Fibroblast of mammary gland (primary cell): Measurements from ENCODE around the gene RABGAP1L.

Experiments used
- DNase-seq: peaks from one replicate; pipeline ENCODE4 v3.0.0-alpha.2; 2010; ENCODE audit warnings: low read depth
- H3K4me3 ChIP-seq: 2 replicates; pipeline ENCODE4 v1.5.1; 2011; ENCODE audit warnings: low read depth, mild to moderate bottlenecking, low read length, moderate library complexity; ENCODE audit not compliant: control insufficient read depth
- TF ChIP-seq, protein P1 (sequence below): conservative IDR thresholded peaks from 2 replicates; pipeline ENCODE4 v1.5.1; 2011; ENCODE audit warnings: low read depth, low read length, inconsistent platforms; ENCODE audit not compliant: control insufficient read depth, insufficient read depth

The RABGAP1L gene

DNA sequence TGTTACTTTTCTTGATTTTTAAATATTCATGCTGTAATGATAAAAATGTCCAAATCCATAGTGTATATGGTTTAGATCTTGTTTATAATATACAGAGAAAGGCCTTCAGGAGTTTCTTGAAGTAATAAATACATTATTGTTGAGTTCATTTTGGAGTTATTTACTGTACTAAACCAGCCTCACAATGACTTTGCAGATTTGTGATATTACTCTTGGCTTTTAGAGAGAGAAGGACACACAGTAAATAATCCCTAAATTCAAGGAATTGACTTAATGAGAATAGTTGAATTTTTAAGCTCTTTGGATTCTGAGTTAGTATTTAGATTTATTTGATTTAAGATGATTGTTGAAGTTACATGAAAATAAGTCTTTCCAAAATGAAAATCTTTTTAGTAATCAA is 38.9 kb downstream of the RABGAP1L start:
- TF ChIP-seq, protein P1, sequence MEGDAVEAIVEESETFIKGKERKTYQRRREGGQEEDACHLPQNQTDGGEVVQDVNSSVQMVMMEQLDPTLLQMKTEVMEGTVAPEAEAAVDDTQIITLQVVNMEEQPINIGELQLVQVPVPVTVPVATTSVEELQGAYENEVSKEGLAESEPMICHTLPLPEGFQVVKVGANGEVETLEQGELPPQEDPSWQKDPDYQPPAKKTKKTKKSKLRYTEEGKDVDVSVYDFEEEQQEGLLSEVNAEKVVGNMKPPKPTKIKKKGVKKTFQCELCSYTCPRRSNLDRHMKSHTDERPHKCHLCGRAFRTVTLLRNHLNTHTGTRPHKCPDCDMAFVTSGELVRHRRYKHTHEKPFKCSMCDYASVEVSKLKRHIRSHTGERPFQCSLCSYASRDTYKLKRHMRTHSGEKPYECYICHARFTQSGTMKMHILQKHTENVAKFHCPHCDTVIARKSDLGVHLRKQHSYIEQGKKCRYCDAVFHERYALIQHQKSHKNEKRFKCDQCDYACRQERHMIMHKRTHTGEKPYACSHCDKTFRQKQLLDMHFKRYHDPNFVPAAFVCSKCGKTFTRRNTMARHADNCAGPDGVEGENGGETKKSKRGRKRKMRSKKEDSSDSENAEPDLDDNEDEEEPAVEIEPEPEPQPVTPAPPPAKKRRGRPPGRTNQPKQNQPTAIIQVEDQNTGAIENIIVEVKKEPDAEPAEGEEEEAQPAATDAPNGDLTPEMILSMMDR = no peak
- DNase-seq = no peak
- no peak overlapping the region for H3K4me3 ChIP-seq

DNA sequence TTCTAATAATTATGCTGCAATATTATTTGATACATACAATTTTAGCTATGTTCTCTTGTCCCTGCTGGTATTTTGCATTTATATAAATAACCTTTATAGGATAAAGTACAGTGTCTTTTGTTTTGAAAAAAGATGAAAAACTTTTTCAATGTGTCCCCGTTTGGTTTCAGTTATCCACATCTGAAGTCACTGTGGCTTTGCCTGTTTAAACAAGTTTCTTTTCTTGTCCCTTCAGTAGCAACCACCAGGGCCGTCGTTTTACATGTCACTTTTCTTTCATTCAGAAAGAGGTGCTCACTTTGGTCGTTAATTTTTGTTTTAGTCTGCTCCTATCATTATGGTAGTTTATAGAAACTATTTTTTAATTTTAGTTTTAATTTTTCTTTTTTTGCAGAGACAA is 41.4 kb downstream of the RABGAP1L start:
- TF ChIP-seq, protein P1 = no peak
- no peak overlapping the region for H3K4me3 ChIP-seq
- DNase-seq = no peak

DNA sequence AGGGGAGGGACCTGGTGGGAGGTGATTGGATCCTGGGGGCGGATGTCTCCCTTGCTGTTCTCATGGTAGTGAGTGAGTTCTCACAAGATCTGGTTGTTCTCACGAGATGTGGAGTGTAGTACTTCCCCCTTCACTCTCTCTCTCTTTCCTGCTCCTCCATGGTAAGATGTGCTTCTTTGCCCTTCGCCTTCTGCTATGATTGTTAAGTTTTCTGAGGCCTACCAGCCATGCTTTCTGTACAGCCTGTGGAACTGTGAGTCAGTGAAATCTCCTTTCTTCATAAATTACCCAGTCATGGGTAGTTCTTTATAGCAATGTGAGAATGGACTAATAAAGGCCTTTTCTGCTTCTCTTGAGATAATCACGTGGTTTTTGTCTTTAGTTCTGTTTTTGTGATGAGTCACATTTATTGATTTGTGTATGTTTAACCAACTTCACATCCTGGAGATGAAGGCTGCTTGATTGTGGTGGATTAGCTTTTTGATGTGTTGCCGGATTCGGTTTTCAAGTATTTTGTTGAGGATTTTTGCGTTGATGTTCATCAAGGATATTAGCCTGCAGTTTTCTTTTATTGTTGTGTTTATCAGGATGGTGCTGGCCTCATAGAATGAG is 45.5 kb downstream of the RABGAP1L start:
- TF ChIP-seq, protein P1 = no peak
- DNase-seq = peak; percentile 11
- no peak overlapping the region for H3K4me3 ChIP-seq

DNA sequence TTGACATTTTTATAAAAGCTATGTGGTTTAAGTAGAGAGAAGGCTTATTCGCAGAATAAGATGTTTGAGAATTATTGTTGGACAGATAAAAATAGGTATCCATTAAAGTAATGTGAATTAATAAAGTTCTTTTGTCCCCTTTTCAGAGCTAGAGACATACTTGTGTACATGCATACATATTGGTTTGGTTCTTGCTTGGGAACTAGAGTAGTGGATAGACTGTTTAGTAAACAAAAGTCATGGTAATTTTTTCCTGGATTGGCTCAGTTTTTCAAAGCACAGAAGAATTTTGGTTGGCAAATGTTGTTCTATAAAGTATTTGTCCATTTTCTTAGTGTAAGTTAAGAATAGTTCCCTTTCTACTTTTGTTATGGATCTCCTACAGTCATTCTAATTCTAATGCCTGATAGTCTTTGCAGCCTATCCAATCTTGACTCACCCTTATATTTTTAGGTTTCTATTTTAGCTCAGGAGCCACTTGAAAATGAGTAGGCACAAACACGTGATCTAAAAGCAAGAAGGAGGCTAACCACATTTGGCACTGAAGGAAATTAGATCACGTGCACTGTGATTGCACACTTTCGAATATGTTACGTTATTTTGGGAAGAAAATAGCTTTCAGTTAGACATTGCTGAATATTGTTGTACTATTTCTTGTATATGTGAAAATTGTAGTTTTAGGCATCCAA is 47.0 kb downstream of the RABGAP1L start:
- peak; percentile 68 for DNase-seq
- H3K4me3 ChIP-seq = no peak overlapping the region
- TF ChIP-seq, protein P1 = no peak

DNA sequence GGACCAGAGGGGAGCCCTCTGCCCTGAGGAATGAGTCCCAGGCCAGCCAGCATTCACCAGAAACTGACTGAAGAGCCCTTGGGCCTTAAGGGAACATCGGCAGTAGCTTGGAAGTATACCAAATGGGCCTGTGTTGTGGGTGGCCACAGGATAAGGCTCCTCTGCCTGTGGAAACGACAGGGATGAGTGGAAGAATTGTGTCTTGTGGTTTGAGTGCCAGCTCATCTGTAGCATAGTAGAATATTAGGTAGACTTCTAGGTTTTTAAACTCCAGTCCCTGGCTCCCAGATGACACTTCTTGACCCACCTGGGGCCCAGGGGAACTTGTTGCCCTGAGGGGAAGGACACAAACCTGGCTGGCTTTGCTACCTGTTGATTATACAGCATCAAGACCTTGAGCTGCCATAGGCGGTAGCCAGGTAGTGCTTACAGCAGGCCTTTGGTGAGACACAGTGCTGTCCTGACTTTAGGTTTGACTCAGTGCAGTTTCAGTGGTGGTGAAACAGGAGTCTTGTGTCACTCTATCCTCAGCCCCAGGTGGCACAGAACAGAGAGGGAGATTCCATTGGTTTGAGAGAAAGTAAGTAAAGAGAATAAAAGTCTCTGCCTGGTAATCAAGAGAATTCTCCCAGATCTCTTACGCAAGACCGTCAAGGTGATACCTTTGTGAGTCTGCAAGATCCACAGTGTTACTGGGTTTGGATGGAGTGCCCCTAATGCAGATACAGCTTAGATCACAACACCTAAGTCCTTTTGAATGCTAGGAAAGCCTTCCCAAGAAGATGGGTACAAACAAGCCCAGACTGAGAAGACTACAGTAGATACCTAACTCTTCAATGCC is 50.2 kb downstream of the RABGAP1L start:
- H3K4me3 ChIP-seq = no peak overlapping the region
- no peak for DNase-seq
- TF ChIP-seq, protein P1 = no peak

DNA sequence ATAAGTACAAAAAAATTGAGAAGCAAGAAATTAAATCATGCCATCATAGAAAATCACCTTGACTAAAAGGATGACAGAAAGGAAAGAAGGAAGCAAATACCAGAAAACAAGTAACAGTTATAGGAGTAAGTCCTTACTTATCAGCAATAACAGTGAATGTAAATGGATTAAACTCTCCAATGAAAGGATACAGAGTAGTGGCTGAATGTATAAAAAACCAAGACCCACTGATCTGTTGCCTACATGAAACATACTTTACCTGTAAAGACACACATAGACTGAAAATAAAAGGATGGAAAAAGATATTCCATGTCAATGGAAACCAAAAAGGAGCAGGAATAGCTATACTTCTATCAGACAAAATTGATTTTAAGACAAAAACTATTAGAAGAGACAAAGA is 52.2 kb downstream of the RABGAP1L start:
- TF ChIP-seq, protein P1 = no peak
- no peak overlapping the region for H3K4me3 ChIP-seq
- no peak for DNase-seq
